Activated naive CD8-positive, alpha-beta T cell treated with anti-CD3 and anti-CD28 coated beads, Interleukin-2, amount 50 U/mL, for 24 hours (primary cell): ENCODE measurements around the gene MYLK2.
A peak's percentile ranks its signal among the peaks of the same experiment; 100 is the strongest.
"Not testable (repeated sequence)": the region's sequence is repeated elsewhere in the genome, so short reads cannot be mapped to it uniquely, and the experiment has no call there.

Source experiments
- ATAC-seq: fragments of 150-1000 bp; cut with Tn5 transposase; one replicate; pipeline ENCODE4 v1.10.0; 2021
- DNase-seq: peaks from one replicate; pipeline ENCODE4 v3.0.0; 2021
- H3K27ac Mint-ChIP-seq: one replicate; pipeline ENCODE4 v1.8.0; 2021; ENCODE audit warnings: mild to moderate bottlenecking, mixed read lengths
- H3K27me3 Mint-ChIP-seq: one replicate; pipeline ENCODE4 v1.8.0; 2021; ENCODE audit warnings: mixed read lengths
- H3K36me3 Mint-ChIP-seq: one replicate; pipeline ENCODE4 v1.8.0; 2021; ENCODE audit warnings: low read depth, mixed read lengths
- H3K4me1 Mint-ChIP-seq: one replicate; pipeline ENCODE4 v1.8.0; 2021; ENCODE audit warnings: mixed read lengths
- H3K4me3 Mint-ChIP-seq: one replicate; pipeline ENCODE4 v1.8.0; 2021; ENCODE audit warnings: mild to moderate bottlenecking, moderate library complexity, mixed read lengths
- H3K9me3 Mint-ChIP-seq: one replicate; pipeline ENCODE4 v1.8.0; 2021; ENCODE audit warnings: mixed read lengths

MYLK2 gene

GRCh38 chr20:31808481-31808880 is 10.7 kb upstream of the MYLK2 start:
- ATAC-seq (no peak), DNase-seq (no peak)

GRCh38 chr20:31809661-31810060 is 9.5 kb upstream of the MYLK2 start:
- H3K9me3 Mint-ChIP-seq: no peaks in the 10 kb centered on the region
- no peaks in the 10 kb centered on the region for H3K27me3 Mint-ChIP-seq
- no peak overlapping the region for H3K4me3 Mint-ChIP-seq
- peaks cover 4% of the 10 kb centered on the region for H3K36me3 Mint-ChIP-seq
- H3K4me1 Mint-ChIP-seq: peaks cover 6% of the 10 kb centered on the region
- ATAC-seq: no peak
- no peak overlapping the region for H3K27ac Mint-ChIP-seq
- DNase-seq: no peak

More at GRCh38 chr20:31808481-31808880, 10.7 kb upstream of the MYLK2 start:
- Mint-ChIP-seq H3K36me3 (peaks cover 13% of the 10 kb centered on the region), H3K4me3 (no peak overlapping the region), H3K4me1 (peaks cover 13% of the 10 kb centered on the region), H3K9me3 (no peaks in the 10 kb centered on the region), H3K27ac (no peak overlapping the region), H3K27me3 (no peaks in the 10 kb centered on the region)

- Mint-ChIP-seq H3K4me3 (no peak overlapping the region), H3K27me3 (no peaks in the 10 kb centered on the region), H3K9me3 (no peaks in the 10 kb centered on the region), H3K27ac (no peak overlapping the region), H3K36me3 (no peaks in the 10 kb centered on the region), H3K4me1 (peaks cover 4% of the 10 kb centered on the region)
- ATAC-seq: no peak
- no peak for DNase-seq
Measured at GRCh38 chr20:31811198-31811597, 8.0 kb upstream of the MYLK2 start.

- ATAC-seq: no peak
- H3K36me3 Mint-ChIP-seq: no peaks in the 10 kb centered on the region
- no peaks in the 10 kb centered on the region for H3K9me3 Mint-ChIP-seq
- H3K4me3 Mint-ChIP-seq: no peak overlapping the region
- no peaks in the 10 kb centered on the region for H3K27me3 Mint-ChIP-seq
- H3K4me1 Mint-ChIP-seq: peaks cover 4% of the 10 kb centered on the region
- DNase-seq: no peak
- no peak overlapping the region for H3K27ac Mint-ChIP-seq
Measured at GRCh38 chr20:31811796-31812728, 7.1 kb upstream of the MYLK2 start.

DNA sequence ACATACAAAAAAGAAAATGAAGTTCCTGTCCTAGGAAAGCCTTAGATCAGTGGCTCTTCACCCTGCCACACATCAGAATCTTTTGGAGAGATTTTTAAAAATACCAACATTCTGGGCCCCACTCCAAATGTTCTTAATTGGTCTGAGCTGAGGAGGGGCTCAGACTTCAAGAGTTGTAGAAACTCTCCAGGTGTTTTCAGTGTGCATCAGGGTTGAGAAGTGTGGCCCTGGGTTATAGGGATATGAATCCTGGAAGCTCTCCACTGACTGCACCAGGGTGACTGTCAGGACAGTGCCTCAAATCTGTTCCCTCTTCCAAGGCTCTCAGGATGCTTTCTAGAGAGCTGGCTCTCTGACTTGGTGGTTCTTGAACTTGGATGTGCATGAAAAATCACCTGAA is 5.5 kb upstream of the MYLK2 start:
- ATAC-seq (no peak), DNase-seq (no peak)
- H3K27me3 Mint-ChIP-seq: no peaks in the 10 kb centered on the region
- peaks cover 2% of the 10 kb centered on the region for H3K4me1 Mint-ChIP-seq
- H3K4me3 Mint-ChIP-seq: no peak overlapping the region
- H3K9me3 Mint-ChIP-seq: no peaks in the 10 kb centered on the region
- no peak overlapping the region for H3K27ac Mint-ChIP-seq
- no peaks in the 10 kb centered on the region for H3K36me3 Mint-ChIP-seq

DNA sequence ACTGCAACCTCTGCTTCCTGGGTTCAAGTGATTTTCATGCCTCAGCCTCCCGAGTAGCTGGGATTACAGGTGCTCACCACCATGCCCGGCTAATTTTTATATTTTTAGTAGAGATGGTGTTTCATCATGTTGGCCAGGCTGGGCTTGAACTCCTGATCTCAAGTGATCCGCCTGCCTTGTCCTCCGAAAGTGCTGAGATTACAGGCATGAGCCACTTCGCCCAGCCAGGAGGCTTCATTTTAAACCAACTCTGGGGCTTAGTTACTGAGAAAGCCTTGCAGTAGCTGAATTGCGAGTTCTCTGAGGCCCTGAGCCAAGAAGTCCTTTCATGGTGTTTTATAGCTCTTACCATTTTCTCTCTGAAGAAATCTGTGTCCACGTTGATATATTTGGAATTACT is 5.0 kb upstream of the MYLK2 start:
- H3K4me3 Mint-ChIP-seq, H3K27ac Mint-ChIP-seq, H3K36me3 Mint-ChIP-seq, H3K27me3 Mint-ChIP-seq, H3K9me3 Mint-ChIP-seq, ATAC-seq, DNase-seq, H3K4me1 Mint-ChIP-seq: not testable (repeated sequence)

DNA sequence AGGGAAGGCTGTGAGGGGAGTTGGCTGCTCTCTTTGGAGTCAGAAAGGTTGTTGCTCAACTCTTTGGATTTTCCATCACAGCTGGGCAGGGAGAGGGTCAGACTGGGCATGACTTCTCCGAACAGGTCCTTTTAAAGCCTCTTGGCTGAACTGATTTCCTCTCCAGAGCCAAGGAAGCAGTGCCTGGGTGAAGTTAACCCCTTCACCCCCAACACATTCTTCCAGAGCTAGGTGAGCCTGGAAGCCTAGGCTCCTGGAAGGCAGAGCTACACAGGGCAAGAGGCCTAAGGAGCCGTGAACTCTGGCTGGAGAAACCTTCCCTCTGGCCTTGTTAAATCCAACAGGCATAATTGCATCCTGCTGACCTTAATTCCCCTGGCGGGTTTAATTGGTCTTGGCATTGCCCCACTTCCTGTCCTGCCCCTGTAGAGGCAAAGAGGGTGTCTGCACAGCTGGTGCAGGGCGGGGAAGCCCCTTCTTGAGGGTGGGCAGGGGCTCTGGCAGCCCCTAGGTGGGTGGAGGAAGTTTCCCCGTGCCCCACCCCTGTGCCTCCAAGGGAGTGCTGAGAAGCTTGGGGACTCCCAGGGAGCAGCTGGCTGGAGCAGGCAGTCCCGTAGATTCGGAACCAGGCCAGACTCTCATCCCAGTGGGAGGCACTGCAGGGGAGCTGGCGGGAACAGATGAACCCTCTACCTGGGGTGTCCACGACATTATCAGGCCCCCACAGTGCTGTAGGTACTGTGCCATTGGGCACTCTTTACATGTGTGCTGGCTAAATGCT is 3.6 kb upstream of the MYLK2 start:
- DNase-seq: no peak
- H3K27ac Mint-ChIP-seq: no peak overlapping the region
- peak; percentile 15 for ATAC-seq

DNA sequence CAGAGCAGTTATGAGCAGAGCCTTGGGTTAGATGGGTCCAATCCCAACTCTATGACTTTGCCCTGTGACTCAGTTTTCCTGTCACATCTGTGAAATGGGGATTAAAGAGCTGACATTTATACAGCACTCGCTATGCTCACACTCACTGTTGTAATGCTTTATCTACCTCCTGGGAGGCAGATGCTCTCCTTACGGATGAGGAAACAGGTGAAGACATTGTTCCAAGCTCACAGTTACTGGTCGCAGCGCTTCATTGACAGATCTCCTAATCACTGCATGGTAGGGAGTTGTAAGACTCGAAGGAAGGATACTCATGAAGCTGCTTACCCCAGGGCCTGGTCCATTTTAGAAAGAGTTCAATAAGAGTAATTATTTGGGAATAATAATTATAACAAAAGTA is 2.9 kb upstream of the MYLK2 start:
- Mint-ChIP-seq H3K9me3 (no peaks in the 10 kb centered on the region), H3K36me3 (no peaks in the 10 kb centered on the region), H3K27ac (no peak overlapping the region), H3K4me3 (no peak overlapping the region), H3K27me3 (no peaks in the 10 kb centered on the region), H3K4me1 (no peaks in the 10 kb centered on the region)
- DNase-seq: no peak
- peak; percentile 27 for ATAC-seq

More for the DNA sequence above, 3.6 kb upstream of the MYLK2 start:
- Mint-ChIP-seq H3K9me3 (no peaks in the 10 kb centered on the region), H3K4me1 (no peaks in the 10 kb centered on the region), H3K4me3 (no peak overlapping the region), H3K27me3 (no peaks in the 10 kb centered on the region), H3K36me3 (no peaks in the 10 kb centered on the region)

DNA sequence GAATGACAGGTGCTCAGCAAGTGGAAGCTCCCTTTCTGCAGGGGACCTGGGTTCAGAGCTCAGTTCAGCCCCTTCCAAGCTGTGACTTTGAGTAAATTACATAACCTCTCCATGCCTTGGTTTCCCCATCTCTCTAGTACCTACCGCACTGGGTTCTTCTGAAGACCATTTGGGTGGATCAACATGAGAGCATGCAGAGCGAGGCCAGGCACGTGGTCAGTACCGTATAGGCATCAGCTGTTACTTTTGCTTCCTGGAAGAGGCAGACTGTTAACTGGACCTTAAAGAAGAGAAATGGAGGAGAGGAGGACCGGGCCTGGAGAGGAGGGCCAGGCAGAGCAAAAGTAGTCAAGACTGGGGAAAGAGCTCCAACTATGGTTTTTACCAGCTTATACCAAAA is 1.7 kb upstream of the MYLK2 start:
- H3K36me3 Mint-ChIP-seq: no peaks in the 10 kb centered on the region
- H3K27me3 Mint-ChIP-seq: peaks cover 4% of the 10 kb centered on the region
- ATAC-seq (no peak), DNase-seq (no peak)
- H3K4me3 Mint-ChIP-seq: no peak overlapping the region
- no peak overlapping the region for H3K27ac Mint-ChIP-seq
- H3K4me1 Mint-ChIP-seq: no peaks in the 10 kb centered on the region
- H3K9me3 Mint-ChIP-seq: no peaks in the 10 kb centered on the region

GRCh38 chr20:31818376-31818908 is 714 bp upstream of the MYLK2 start:
- no peak overlapping the region for H3K4me3 Mint-ChIP-seq
- H3K36me3 Mint-ChIP-seq: no peaks in the 10 kb centered on the region
- no peaks in the 10 kb centered on the region for H3K9me3 Mint-ChIP-seq
- H3K4me1 Mint-ChIP-seq: no peaks in the 10 kb centered on the region
- H3K27me3 Mint-ChIP-seq: peaks cover 4% of the 10 kb centered on the region
- DNase-seq: no peak
- no peak for ATAC-seq
- H3K27ac Mint-ChIP-seq: no peak overlapping the region

- Mint-ChIP-seq H3K27me3 (peaks cover 4% of the 10 kb centered on the region), H3K4me3 (no peak overlapping the region), H3K9me3 (no peaks in the 10 kb centered on the region), H3K36me3 (no peaks in the 10 kb centered on the region), H3K27ac (no peak overlapping the region), H3K4me1 (no peaks in the 10 kb centered on the region)
- no peak for ATAC-seq
- no peak for DNase-seq
Measured at GRCh38 chr20:31820228-31820627, 1.1 kb downstream of the MYLK2 start.

- no peaks in the 10 kb centered on the region for H3K9me3 Mint-ChIP-seq
- no peaks in the 10 kb centered on the region for H3K4me1 Mint-ChIP-seq
- no peak overlapping the region for H3K4me3 Mint-ChIP-seq
- ATAC-seq (no peak), DNase-seq (no peak)
- peaks cover 4% of the 10 kb centered on the region for H3K27me3 Mint-ChIP-seq
- H3K36me3 Mint-ChIP-seq: no peaks in the 10 kb centered on the region
- no peak overlapping the region for H3K27ac Mint-ChIP-seq
Measured at GRCh38 chr20:31821427-31821826, 2.3 kb downstream of the MYLK2 start.

GRCh38 chr20:31822421-31823330 is 3.5 kb downstream of the MYLK2 start:
- Mint-ChIP-seq H3K4me1 (no peaks in the 10 kb centered on the region), H3K27ac (no peak overlapping the region)

More at GRCh38 chr20:31822421-31823330, 3.5 kb downstream of the MYLK2 start:
- no peak overlapping the region for H3K4me3 Mint-ChIP-seq
- ATAC-seq: peak; percentile 76
- peak; percentile 83 for DNase-seq
- no peaks in the 10 kb centered on the region for H3K9me3 Mint-ChIP-seq
- peaks cover 4% of the 10 kb centered on the region for H3K27me3 Mint-ChIP-seq
- no peaks in the 10 kb centered on the region for H3K36me3 Mint-ChIP-seq
